Measurements from ENCODE around the gene USP21.

The USP21 gene

DNA sequence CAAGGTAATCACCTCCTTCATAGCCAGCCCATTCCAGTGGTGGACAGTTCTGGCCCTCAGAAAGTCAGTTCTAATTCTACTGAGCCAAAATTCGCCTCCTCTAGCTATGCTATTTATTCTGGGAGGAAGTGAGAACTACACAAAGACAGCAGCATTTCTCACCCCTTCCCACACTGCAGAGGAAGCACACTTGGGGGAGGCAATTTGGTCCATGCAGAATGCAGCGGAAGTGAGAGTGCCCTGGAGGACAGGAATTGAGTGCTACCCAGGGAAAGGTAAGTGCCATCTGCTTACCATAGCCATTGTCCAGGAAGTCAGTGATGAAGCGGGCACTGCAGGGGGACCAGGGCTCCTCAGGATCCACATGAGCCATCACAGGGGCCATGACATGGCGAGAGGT, 35.9 kb downstream of the USP21 start:
- no peak for DNase-seq

DNA sequence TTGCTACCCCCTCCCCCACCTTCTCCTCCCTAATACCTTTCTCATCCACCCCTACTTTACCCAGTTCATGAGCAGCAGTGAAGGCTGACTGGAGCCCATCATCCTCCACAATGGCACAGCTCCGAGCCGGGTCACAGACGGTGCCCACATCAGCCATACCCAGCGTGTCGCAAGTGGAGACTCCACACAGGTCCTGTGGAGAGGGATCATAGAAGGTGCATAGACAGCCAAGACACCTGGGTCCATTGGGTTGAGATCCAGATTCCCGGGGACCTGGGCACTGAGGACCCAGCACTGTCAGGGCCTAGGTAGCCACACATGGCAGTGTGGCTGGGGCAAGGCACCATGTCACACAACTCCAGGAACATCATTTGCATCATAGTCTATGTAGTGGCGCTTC, 36.8 kb downstream of the USP21 start:
- DNase-seq = no peak

DNA sequence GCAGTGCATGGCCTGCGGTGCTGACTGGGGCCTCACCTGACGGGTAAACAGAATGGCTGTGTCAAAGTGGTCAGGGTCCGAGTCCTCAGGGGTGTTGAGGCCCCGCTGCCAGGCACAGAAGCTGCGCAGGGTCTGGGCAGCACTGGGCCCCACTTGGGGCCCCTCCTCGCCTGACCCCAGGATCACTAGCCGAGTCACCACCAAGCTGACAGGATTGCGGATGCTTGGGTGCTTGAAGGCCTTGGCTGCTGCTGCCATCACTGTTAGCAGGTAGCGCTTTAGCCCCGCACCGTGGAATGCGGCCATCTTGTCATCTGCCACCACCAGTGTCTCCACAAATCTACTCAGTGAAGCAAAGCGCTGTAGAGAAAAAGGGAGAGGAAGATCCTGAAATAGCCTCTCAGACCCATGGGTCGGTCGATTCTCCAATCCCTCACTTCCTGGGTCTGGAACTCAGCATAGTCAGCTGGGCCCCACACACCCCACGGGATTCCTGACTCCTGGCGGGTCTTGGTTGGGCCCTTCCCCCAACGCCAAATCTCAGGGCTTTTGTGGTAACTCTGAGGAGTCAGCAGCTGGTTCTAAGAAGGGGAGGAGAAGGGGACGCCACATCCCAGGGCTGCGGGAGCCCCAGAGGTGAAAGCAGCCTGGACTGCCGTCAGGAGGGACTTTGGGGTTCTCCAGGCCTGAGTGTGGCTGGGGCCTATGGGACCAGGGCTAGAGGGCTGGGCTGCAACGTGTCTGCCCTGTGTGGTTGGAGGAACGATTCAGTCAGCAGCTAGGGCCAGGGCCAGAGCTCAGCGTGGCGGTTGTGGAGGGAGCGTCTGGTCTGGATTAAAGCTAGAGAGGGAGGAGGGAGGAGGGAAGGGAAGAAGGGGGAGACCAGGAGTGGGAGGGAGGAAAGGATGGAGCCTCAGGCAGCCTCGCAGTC, 37.5 kb downstream of the USP21 start:
- no peak for DNase-seq

DNA sequence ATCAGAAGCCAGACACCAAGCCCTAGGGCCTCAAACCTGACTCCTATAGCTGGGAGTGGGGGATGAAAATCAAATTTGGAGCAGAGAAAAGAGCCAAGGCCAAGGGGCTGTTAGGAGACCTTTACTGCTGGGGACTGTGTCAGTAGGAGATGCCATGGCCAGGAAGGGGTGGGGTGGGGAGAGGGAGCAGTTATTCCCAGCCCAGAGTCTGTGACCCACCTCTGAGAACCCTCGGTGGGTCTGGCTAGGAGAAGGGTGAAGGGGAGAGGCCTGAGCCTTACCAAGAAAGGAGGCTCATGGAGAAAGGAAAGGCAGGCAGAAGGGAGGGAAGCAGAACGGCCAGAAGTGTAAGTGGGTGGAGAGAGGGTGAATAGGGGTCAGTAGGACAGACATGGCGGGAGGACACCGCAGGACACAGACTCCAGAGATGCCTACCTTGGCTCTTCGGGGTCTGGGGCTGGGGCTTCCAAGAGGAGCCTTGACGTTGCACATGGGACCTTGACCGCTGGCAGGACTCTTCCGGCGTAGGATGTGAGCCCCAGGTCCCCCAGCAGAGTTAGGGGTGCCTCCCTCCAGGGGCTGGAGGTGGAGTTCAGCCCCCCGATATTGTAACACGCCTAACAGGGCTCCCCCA, 38.4 kb downstream of the USP21 start:
- no peak for DNase-seq

DNA sequence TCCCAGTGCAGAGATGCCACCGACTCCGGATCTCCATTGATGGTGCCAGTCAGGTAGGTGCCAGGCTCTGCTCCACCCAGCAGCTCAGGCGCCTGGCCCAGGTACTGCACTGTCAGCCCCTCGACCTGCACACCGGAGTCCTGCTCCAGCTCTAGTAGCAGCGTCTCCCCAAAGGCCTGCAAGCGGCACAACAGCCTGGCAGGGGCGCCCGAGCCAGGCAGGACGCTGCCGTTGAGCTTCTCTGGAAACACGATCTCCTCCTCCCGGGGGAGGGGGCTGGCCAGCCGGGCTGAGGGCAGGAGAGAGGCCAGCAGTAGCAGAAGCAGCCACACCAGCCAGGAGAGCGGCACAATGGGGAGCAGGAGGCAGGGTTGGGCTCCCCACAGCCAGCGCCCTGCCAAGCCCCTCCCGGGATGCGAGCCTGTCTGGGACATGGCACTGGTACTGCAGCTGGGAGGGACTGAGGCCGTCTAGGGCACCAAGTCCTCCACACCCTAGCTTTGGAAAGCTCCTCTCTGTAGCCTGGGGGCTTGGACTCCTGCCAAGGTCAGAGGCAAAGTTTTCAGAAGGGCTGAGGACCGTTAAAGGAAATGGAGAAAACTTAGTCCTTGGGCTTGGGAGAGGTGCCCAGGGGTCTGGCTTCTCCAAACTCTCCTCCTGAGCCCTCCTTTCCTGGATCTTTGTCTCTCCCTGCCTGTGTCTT, 39.0 kb downstream of the USP21 start:
- DNase-seq = no peak

DNA sequence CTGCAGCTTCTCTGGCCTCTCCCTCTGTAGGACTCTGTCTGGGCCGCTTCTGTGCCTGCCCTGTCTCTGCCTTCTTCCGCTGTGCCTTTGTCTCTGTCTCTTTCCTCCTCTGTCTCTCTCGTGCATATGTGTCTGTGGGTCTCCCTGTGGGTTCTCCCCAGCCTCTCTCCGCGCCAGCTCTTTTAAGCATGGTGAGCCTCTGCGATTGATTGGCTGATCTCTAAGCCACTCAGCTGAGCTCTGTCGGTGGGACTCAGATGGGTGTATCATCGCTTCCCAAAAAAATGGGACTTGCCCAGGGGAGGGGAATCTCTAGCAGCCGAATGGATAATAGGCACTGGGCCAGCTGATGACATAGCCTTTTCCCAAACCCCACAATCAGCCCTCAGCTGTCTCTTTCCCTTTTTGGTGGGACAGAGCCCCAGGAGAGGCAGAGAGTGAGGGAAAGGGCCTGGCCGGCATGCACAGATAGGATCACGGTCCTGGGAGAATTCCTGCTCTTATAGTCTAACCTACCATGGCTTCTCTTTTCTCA, 39.7 kb downstream of the USP21 start, which contains the start of gene ADAMTS4:
Gene ADAMTS4 (minus strand): TSS at position 158 of the 535 bp plus-strand sequence. CDS start 427 bp downstream, outside the sequence.
- no peak for DNase-seq

DNA sequence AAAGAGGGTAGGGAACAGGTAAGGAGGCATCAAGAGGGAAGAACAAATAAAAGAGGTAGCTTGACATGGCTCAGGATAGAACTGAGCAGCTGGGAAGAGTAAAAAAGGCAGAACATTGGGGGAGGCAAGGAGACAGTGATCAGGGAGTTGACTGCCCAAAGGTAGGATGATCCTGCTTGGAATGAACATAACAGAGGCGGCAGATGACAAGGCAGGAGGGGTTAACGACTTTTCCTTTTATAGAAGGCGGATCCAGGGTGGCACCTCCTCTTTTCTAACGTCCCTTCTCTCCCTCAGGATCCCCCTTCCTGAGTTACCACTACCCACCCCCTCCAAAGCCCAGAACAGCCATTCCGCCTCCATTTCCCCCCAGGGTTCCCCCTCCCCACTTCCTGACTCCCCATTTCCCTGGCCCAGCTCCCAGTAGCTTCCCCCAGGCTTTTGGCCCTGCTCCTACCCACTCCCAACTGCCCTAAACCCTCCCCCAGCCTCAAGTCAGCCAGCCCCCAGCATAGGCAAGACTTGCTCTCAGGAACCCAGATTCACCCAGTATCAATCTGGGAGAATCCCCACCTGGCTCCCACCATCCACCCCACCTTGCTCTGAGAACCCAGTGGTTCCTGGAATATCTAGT, 40.3 kb downstream of the USP21 start:
- DNase-seq = no peak

DNA sequence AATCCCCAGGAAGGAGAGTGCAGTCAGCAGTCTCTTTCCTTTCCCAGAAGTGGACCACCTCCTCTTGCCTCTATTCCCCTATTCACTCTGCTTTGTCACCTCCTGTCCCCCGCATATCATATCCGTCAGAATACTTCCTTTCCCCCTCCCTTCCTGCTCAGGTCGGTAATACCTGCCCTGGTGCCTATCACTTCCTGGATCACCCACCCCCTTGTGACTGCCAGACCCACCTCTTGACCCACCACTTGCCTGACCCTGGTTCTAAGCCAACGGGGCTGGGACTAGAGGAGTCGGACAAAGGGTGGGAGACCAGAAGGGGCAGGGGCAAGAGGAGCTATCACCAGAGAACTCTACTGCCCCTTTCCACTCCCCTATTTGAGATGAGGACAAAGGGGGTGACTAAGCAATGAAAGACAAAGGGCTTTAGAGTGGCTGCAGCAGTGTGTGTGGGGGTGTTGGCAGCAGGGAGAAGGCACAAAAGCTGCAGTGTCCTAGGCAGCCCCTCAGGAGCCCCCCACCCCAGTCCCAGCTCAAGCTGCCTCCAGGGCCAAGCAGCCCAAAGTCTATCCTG, 41.2 kb downstream of the USP21 start:
- DNase-seq = peak; percentile 31

DNA sequence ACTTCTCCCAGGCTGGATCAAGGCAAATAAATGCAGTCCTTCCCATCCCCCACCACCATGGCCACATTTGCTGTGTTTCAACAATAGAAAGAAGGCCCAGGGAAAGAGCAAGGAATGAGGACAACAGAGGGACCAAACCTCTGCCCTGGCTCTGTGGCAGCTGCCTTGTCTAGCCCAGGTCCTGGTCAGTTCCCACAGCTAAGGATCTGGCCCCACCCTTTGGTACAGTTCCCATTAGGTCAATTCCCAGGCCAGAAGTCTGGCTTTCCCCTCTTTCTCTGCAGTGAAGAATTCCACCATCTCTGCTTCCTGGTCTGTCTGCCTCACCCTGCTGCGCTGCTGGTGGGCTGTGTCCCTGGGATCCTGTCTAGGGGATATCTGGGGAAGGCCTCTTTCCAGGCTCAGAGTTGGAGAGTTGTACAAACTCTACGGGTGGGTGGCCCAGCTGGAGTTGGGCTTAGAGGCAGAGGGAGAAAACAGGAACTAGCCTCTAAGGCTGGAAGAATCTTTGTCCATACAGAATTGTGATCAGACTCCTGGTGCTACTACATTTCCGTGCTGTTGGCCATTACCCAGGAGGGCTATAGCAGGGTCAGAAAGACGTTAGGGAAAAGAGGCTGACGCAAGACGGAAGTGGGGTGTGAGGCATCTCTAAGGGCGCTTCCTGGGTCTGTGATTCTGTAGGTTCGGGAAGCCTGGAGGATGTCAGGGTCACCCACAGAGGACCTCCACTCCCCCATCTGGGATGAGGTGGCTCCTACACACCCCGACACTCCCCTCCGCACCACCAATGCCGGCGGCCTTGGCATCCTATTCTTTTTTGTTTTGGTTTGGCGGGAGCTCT, 41.9 kb downstream of the USP21 start:
- DNase-seq = no peak

DNA sequence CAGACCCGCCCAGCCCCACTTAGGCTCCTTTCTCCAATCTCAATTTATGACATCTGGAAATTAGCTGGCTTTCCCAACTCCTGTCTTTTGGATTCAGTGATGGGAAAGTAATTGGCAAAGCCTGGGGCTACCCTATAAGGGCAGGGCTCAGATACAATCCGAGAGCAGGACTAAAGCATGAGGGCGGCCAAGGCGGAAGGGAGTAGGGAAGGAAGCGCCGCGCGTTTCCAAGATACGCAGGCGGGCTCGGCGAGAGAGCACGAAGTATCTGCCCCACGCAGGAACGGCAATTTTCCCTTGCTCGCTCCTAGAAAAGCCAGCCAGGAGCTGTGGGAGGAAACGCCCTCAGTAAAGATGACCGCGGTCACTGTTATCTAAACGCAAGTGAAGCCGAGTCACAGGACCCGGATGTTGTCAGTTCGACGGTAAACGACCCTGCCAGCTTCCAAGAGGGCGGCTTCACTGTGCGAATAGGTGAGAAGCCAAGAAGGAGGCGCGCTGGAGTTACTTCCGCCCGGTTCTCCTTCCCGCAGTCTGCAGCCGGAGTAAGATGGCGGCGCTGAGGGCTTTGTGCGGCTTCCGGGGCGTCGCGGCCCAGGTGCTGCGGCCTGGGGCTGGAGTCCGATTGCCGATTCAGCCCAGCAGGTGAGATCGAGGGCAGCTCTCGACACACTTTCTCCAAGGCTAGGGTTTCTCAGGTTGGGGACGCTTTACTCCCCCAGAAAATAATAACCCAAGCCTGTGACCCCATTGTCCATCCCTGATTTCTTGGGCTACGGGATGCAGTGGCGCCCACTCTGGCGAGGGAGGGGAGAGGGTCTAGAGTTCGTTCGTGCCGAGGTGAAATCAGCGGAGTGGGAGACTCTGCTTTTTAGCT, 42.8 kb downstream of the USP21 start, which contains the start of gene NDUFS2:
Gene NDUFS2 (plus strand): TSS at position 532 of the 877 bp plus-strand sequence. CDS start 19 bp downstream, at position 551.
- DNase-seq = peak; percentile 99

DNA sequence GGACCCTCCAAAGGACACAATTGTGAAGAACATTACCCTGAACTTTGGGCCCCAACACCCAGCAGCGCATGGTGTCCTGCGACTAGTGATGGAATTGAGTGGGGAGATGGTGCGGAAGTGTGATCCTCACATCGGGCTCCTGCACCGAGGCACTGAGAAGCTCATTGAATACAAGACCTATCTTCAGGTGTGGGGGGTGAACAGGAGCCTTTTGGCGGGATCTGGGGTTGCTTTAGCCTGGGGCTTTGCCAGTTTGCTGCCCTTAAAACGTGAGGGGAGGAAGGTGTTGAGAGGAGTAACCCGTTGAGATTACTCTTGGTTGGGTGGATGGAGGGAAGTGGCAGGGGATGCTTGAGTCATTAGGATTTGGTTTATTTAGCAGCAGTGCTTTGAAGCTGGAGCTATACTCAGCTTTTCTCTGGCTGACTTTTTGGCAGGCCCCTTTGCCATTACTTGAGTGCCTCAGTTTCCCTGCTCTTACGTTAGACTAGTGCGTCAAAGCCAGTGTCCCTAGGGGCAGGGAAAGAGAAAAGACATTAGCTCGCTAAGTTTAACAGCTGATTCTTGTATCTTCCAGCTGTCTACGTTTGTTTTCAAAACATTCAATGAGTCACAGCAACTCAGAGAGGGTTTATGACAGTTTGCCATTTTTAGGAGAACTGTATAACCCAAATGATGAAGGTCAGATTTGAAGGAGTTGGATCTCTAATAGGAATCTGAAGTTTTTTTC, 47.3 kb downstream of the USP21 start:
- no peak for DNase-seq

DNA sequence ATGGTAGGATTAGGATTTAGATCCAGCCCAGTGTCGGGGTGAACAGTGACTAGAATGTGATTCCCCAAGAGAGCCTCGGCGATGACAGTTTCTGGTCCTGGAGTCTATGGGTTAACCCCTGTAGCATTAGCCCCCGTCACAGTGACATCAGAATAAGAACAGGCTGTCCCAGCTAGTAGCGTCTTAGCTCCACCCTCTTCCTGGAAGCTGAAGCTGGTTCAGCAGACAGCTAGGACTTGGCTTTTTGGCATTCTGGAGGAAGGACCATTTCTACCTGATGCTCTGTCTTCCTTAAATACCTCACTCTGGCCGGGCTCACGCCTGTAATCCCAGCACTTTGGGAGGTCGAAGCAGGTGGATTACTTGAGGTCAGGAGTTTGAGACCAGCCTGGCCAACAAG, 47.9 kb downstream of the USP21 start:
- no peak for DNase-seq

DNA sequence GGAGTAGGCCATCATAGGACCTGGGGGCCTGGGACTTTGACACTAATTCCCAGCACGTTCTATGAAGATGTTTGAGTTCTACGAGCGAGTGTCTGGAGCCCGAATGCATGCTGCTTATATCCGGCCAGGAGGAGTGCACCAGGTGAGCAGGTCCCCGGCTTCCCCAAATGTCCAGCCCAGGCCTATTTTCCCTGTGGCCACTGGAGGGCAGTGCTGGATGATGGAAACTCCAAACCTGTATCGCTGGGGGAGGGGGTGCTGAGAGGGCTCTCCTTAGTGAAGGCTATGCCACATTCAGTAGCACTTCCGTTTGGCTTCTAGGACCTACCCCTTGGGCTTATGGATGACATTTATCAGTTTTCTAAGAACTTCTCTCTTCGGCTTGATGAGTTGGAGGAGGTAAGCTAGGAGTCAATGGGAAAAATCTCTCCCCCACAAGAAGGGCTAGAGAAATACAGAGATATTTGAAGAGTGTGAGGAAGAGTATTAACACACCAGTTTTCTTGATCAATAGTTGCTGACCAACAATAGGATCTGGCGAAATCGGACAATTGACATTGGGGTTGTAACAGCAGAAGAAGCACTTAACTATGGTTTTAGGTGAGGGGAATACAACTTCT, 50.6 kb downstream of the USP21 start:
- peak; percentile 74 for DNase-seq

DNA sequence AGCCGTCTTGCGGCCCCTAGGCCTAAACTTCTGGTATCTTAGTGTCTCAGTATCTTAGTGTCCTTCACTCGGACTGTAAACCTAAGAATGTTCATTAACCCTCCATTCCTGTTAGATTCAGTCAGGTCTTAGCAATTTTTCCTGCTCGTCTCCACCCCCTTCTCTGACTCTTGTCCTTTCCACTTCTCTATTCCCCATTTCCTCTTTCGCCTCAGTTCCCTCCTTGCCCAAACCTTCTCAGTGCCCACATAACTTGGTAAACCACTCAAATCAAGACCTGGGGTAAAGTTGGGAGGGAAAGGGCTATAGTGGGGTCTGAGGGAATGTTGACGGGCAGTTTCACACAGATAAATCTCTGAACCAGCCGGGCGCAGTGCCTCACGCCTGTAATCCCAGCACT, 55.1 kb downstream of the USP21 start:
- no peak for DNase-seq

DNA sequence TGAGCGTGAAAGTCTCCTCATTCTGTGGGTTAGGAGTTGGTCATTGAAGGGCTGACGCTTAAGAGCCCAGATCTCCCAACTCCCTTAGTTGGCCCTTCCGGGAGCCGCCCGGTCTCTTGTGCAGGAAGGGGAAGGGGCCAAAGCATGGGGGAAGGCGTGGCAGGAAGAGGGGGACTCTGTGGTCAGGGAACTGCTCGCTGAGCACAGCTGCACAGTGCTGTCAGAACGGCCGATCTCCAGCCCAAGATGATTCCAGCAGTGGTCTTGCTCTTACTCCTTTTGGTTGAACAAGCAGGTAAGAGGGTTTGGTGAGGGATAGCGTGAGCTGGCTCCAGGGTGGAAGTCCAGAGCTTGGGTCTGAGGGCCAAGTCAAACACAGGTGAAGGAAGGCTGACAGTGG, 55.8 kb downstream of the USP21 start, which contains the start of gene FCER1G:
Gene FCER1G (plus strand): TSS at position 220 of the 400 bp plus-strand sequence. CDS start 27 bp downstream, at position 247.
- no peak for DNase-seq
